HCT116 (cell line): ENCODE measurements around the gene TKTL1.

Source experiments
- ATF3 ChIP-seq: IDR thresholded peaks from 2 replicates; pipeline ENCODE4 v1.6.1; 2012
- CEBPB ChIP-seq: IDR thresholded peaks from 2 replicates; pipeline ENCODE4 v1.6.1; 2012; ENCODE audit warnings: low read depth
- EZH2 ChIP-seq: fragments of 200-600 bp; sonication (generic); IDR thresholded peaks from 2 replicates; pipeline ENCODE4 v1.6.1; 2017; ENCODE audit warnings: antibody characterized with exemption, mixed run types
- EZH2phosphoT487 ChIP-seq: fragments of 200-600 bp; IDR thresholded peaks from 2 replicates; pipeline ENCODE4 v1.6.1; 2018; ENCODE audit warnings: antibody characterized with exemption, borderline replicate concordance
- POLR2A ChIP-seq: IDR thresholded peaks from 2 replicates; pipeline ENCODE4 v1.7.0; 2011; ENCODE audit warnings: borderline replicate concordance; ENCODE audit not compliant: insufficient read depth, insufficient read length; ENCODE audit errors: extremely low read depth
- POLR2AphosphoS5 ChIP-seq: IDR thresholded peaks from 2 replicates; pipeline ENCODE4 v1.6.1; 2011; ENCODE audit warnings: mild to moderate bottlenecking, low read depth, low read length, moderate library complexity
- RAD21 ChIP-seq: IDR thresholded peaks from 2 replicates; pipeline ENCODE4 v1.6.1; 2012; ENCODE audit warnings: low read depth, mild to moderate bottlenecking
- YY1 ChIP-seq: IDR thresholded peaks from 2 replicates; pipeline ENCODE4 v1.6.1; 2011; ENCODE audit warnings: low read length, low read depth, moderate library complexity, mild to moderate bottlenecking; ENCODE audit not compliant: insufficient replicate concordance; ENCODE audit errors: extremely low read depth
- ZBTB33 ChIP-seq: IDR thresholded peaks from 2 replicates; pipeline ENCODE4 v1.6.1; 2011; ENCODE audit warnings: mild to moderate bottlenecking, low read length, moderate library complexity; ENCODE audit not compliant: insufficient replicate concordance; ENCODE audit errors: extremely low read depth
- ZFX ChIP-seq: fragments of 450-650 bp; IDR thresholded peaks from 2 replicates; pipeline ENCODE4 v1.6.1; 2017
- ZNF274 ChIP-seq: fragments of 200-500 bp; sonication (Bioruptor generic); IDR thresholded peaks from 2 replicates; pipeline ENCODE4 v1.6.1; 2014; ENCODE audit warnings: mild to moderate bottlenecking, low read depth, low read length, inconsistent platforms
- TF ChIP-seq, protein P1 (sequence below), 3 experiments: fragments of 200-600 bp in 1 of 3; sonication (generic) in 1 of 3; IDR thresholded peaks in 2 of 3; conservative IDR thresholded peaks in 1 of 3; 2 replicates each; pipeline ENCODE4 v1.5.1; 2012 to 2017; ENCODE audit warnings: low read depth in 2 of 3, low read length in 2 of 3, antibody characterized with exemption in 1 of 3, borderline replicate concordance in 1 of 3, control low read depth in 1 of 3, mild to moderate bottlenecking in 1 of 3, mixed read lengths in 1 of 3, mixed run types in 1 of 3, moderate library complexity in 1 of 3; ENCODE audit not compliant: insufficient read depth in 1 of 3
- TF ChIP-seq, protein P2 (sequence below): IDR thresholded peaks from 2 replicates; pipeline ENCODE4 v1.6.1; 2012; ENCODE audit warnings: low read depth

GRCh38 chrX:154349359-154349935, 53.9 kb downstream of the TKTL1 start:
- TF ChIP-seq, protein P1, sequence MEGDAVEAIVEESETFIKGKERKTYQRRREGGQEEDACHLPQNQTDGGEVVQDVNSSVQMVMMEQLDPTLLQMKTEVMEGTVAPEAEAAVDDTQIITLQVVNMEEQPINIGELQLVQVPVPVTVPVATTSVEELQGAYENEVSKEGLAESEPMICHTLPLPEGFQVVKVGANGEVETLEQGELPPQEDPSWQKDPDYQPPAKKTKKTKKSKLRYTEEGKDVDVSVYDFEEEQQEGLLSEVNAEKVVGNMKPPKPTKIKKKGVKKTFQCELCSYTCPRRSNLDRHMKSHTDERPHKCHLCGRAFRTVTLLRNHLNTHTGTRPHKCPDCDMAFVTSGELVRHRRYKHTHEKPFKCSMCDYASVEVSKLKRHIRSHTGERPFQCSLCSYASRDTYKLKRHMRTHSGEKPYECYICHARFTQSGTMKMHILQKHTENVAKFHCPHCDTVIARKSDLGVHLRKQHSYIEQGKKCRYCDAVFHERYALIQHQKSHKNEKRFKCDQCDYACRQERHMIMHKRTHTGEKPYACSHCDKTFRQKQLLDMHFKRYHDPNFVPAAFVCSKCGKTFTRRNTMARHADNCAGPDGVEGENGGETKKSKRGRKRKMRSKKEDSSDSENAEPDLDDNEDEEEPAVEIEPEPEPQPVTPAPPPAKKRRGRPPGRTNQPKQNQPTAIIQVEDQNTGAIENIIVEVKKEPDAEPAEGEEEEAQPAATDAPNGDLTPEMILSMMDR (IDR thresholded peaks at IDR 0.05 in 2 of 3, conservative IDR thresholded peaks at IDR 0.05 in 1 of 3; ENCODE audit: borderline replicate concordance in 1 of 3, insufficient read depth in 1 of 3, low read depth in 2 of 3, low read length in 2 of 3), result no peak
- TF ChIP-seq POLR2A (no peak), ZBTB33 (no peak), ATF3 (no peak), CEBPB (no peak), EZH2phosphoT487 (no peak), RAD21 (no peak), ZNF274 (no peak), EZH2 (no peak), POLR2AphosphoS5 (no peak), ZFX (no peak), YY1 (no peak)
- TF ChIP-seq, protein P2, sequence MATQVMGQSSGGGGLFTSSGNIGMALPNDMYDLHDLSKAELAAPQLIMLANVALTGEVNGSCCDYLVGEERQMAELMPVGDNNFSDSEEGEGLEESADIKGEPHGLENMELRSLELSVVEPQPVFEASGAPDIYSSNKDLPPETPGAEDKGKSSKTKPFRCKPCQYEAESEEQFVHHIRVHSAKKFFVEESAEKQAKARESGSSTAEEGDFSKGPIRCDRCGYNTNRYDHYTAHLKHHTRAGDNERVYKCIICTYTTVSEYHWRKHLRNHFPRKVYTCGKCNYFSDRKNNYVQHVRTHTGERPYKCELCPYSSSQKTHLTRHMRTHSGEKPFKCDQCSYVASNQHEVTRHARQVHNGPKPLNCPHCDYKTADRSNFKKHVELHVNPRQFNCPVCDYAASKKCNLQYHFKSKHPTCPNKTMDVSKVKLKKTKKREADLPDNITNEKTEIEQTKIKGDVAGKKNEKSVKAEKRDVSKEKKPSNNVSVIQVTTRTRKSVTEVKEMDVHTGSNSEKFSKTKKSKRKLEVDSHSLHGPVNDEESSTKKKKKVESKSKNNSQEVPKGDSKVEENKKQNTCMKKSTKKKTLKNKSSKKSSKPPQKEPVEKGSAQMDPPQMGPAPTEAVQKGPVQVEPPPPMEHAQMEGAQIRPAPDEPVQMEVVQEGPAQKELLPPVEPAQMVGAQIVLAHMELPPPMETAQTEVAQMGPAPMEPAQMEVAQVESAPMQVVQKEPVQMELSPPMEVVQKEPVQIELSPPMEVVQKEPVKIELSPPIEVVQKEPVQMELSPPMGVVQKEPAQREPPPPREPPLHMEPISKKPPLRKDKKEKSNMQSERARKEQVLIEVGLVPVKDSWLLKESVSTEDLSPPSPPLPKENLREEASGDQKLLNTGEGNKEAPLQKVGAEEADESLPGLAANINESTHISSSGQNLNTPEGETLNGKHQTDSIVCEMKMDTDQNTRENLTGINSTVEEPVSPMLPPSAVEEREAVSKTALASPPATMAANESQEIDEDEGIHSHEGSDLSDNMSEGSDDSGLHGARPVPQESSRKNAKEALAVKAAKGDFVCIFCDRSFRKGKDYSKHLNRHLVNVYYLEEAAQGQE, result no peak
